Smooth muscle cell (in vitro differentiated cells): ENCODE results near the gene DTD2. TPM values are rescaled to one million over a fixed set of nuclear protein-coding genes. Genes with fewer than 3 reads are reported as not detected.

Source experiments
- DNase-seq: peaks from one replicate; lab custom pipeline; 2025; ENCODE audit not compliant: unreplicated experiment; lab: John Stamatoyannopoulos, UW
- H2AFZ ChIP-seq: fragments of 200-600 bp; sonication (generic); 2 replicates; pipeline ENCODE4 v1.6.0; 2016; ENCODE audit warnings: antibody characterized with exemption, low read depth, mild to moderate bottlenecking
- H3F3A ChIP-seq: fragments of 200-600 bp; sonication (generic); 2 replicates; pipeline ENCODE4 v1.6.0; 2017; ENCODE audit warnings: antibody characterized with exemption, low read depth
- H3K27ac ChIP-seq: fragments of 200-600 bp; sonication (generic); 2 replicates; pipeline ENCODE4 v1.5.1; 2016; ENCODE audit warnings: low read depth, mild to moderate bottlenecking
- H3K27me3 ChIP-seq: fragments of 200-600 bp; sonication (generic); 2 replicates; pipeline ENCODE4 v1.6.1; 2016; ENCODE audit warnings: low read depth, mild to moderate bottlenecking
- H3K36me3 ChIP-seq: fragments of 200-600 bp; sonication (generic); 2 replicates; pipeline ENCODE4 v1.5.1; 2016; ENCODE audit warnings: low read depth
- H3K4me1 ChIP-seq: fragments of 200-600 bp; sonication (generic); 2 replicates; pipeline ENCODE4 v1.5.1; 2016; ENCODE audit warnings: low read depth
- H3K4me2 ChIP-seq: fragments of 200-600 bp; sonication (generic); 2 replicates; pipeline ENCODE4 v1.6.0; 2016; ENCODE audit warnings: mild to moderate bottlenecking
- H3K4me3 ChIP-seq: fragments of 200-600 bp; sonication (generic); 2 replicates; pipeline ENCODE4 v1.5.1; 2016; ENCODE audit warnings: mild to moderate bottlenecking
- H3K79me2 ChIP-seq: fragments of 200-600 bp; sonication (generic); 2 replicates; pipeline ENCODE4 v1.6.0; 2016; ENCODE audit warnings: low read depth, mild to moderate bottlenecking
- H3K9ac ChIP-seq: fragments of 200-600 bp; sonication (generic); 2 replicates; pipeline ENCODE4 v1.6.0; 2016; ENCODE audit warnings: low read depth
- H3K9me3 ChIP-seq: fragments of 200-600 bp; sonication (generic); replicated peaks from 2 replicates; pipeline ENCODE4 v1.5.1; 2016; ENCODE audit warnings: low read depth
- H4K20me1 ChIP-seq: fragments of 200-600 bp; sonication (generic); 2 replicates; pipeline ENCODE4 v1.6.0; 2016; ENCODE audit warnings: low read depth
- WGBS: methylation state at CpG from one replicate; pipeline ENCODE4 v1.1.7; 2016; ENCODE audit warnings: low lambda C conversion rate; 5-methylcytosine and 5-hydroxymethylcytosine counted together
- polyA plus RNA-seq: library from polyadenylated mRNA; unstranded; fragments of >200 nt; fragmentation: Nextera tagmentation; extraction: Ambion mirVana; gene quantifications from 2 replicates; pipeline ENCODE4 v1.2.1, GENCODE V29; 2016
- total RNA-seq: library from RNA; depleted of rRNA; stranded (reverse); fragments of >200 nt; gene quantifications from 2 replicates; pipeline ENCODE4 v1.2.3, GENCODE V29; 2014
- TF ChIP-seq, protein P1 (sequence below): fragments of 200-600 bp; sonication (generic); IDR thresholded peaks from 2 replicates; pipeline ENCODE4 v1.5.1; 2017; ENCODE audit warnings: borderline replicate concordance, mild to moderate bottlenecking, antibody characterized with exemption; ENCODE audit not compliant: insufficient read depth, poor library complexity, severe bottlenecking

Gene DTD2
- total and polyA plus RNA-seq, 2 experiments from 2014 or later, result 8.6 to 30.4 TPM

DNA sequence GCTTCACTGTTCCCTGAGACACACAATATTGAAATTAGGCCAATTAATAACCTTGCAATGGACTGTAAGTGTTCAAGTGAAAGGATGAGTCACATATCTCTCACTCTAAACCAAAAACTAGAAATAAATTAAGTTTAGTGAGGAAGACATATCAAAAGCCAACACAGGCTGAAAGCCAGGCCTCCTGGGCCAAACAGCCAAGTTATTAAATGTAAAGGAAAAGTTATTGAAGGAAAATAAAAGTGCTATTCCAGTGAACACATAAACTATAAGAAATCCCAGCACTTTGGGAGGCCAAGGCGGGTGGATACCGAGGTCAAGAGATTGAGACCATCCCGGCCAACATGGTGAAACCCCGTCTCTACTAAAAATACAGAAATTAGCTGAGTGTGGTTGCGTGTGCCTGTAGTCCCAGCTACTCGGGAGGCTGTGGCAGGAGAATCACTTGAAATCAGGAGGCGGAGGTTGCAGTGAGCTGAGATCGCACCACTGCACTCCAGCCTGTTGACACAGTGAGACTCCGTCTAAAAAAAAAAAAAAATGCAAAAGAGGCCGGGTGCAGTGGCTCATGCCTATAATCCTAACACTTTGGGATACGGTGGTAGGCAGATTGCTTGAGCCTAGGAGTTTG, 26.6 kb downstream of the DTD2 start:
- H3K4me3 ChIP-seq, result no peak overlapping the region
- H3K79me2 ChIP-seq, result no peaks in the 10 kb centered on the region
- H4K20me1 ChIP-seq, result no peaks in the 10 kb centered on the region
- H2AFZ ChIP-seq, result no peak overlapping the region
- DNase-seq, result no peak
- H3K9ac ChIP-seq, result no peak overlapping the region
- no peaks in the 10 kb centered on the region for H3K36me3 ChIP-seq
- H3F3A ChIP-seq, result no peaks in the 10 kb centered on the region
- no peaks in the 10 kb centered on the region for H3K4me1 ChIP-seq
- no peak overlapping the region for H3K27ac ChIP-seq
- H3K9me3 ChIP-seq, result no peaks in the 10 kb centered on the region
- H3K4me2 ChIP-seq, result no peak overlapping the region
- 98% methylated on average over 11 of the region's 11 CpGs for WGBS
- TF ChIP-seq, protein P1, sequence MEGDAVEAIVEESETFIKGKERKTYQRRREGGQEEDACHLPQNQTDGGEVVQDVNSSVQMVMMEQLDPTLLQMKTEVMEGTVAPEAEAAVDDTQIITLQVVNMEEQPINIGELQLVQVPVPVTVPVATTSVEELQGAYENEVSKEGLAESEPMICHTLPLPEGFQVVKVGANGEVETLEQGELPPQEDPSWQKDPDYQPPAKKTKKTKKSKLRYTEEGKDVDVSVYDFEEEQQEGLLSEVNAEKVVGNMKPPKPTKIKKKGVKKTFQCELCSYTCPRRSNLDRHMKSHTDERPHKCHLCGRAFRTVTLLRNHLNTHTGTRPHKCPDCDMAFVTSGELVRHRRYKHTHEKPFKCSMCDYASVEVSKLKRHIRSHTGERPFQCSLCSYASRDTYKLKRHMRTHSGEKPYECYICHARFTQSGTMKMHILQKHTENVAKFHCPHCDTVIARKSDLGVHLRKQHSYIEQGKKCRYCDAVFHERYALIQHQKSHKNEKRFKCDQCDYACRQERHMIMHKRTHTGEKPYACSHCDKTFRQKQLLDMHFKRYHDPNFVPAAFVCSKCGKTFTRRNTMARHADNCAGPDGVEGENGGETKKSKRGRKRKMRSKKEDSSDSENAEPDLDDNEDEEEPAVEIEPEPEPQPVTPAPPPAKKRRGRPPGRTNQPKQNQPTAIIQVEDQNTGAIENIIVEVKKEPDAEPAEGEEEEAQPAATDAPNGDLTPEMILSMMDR, result no peak
- H3K27me3 ChIP-seq, result no peaks in the 10 kb centered on the region

DNA sequence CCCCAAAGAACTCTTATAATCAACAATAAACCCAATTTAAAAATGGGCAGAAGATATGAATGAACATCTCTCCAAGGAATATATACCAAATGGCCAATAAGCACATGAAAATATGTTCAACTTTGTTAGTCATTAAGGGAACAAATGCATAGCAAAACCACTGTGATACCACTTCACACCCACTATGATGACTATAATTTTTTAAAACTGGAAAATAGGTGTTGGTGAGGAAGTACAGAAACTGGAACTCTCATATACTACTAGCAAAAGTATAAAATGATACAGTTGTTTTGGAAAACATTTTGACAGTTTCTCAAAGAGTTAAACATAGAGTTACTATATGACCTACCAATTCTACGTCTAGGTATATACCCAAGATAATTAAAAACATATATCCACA, 27.5 kb downstream of the DTD2 start:
- no peaks in the 10 kb centered on the region for H3K27me3 ChIP-seq
- TF ChIP-seq, protein P1, result no peak
- no peaks in the 10 kb centered on the region for H3F3A ChIP-seq

GRCh38 chr14:31428011-31428410, 29.3 kb downstream of the DTD2 start:
- Histone ChIP-seq H3K4me2 (no peak overlapping the region), H3K79me2 (no peaks in the 10 kb centered on the region), H3K4me1 (no peaks in the 10 kb centered on the region), H2AFZ (no peak overlapping the region), H3F3A (no peaks in the 10 kb centered on the region), H3K27me3 (no peaks in the 10 kb centered on the region), H3K9ac (no peak overlapping the region), H4K20me1 (no peaks in the 10 kb centered on the region), H3K4me3 (no peak overlapping the region), H3K36me3 (no peaks in the 10 kb centered on the region), H3K27ac (no peak overlapping the region), H3K9me3 (no peaks in the 10 kb centered on the region)
- no peak for DNase-seq
- WGBS, result 97% methylated on average over 1 of the region's 1 CpG
- TF ChIP-seq, protein P1, result no peak

More for the DNA sequence above, 27.5 kb downstream of the DTD2 start:
- Histone ChIP-seq H3K9me3 (no peaks in the 10 kb centered on the region), H3K4me1 (no peaks in the 10 kb centered on the region), H2AFZ (no peak overlapping the region), H3K36me3 (no peaks in the 10 kb centered on the region), H3K4me3 (no peak overlapping the region), H3K79me2 (no peaks in the 10 kb centered on the region), H3K27ac (no peak overlapping the region), H3K9ac (no peak overlapping the region), H4K20me1 (no peaks in the 10 kb centered on the region), H3K4me2 (no peak overlapping the region)
- DNase-seq, result no peak
- 100% methylated on average over 1 of the region's 1 CpG for WGBS

GRCh38 chr14:31426663-31427062, 30.6 kb downstream of the DTD2 start:
- Histone ChIP-seq H4K20me1 (no peaks in the 10 kb centered on the region), H3K36me3 (no peaks in the 10 kb centered on the region), H2AFZ (no peak overlapping the region), H3K27me3 (no peaks in the 10 kb centered on the region), H3K4me3 (no peak overlapping the region), H3K4me1 (no peaks in the 10 kb centered on the region), H3K9me3 (no peaks in the 10 kb centered on the region), H3K9ac (no peak overlapping the region), H3K79me2 (no peaks in the 10 kb centered on the region), H3K27ac (no peak overlapping the region), H3K4me2 (no peak overlapping the region), H3F3A (no peaks in the 10 kb centered on the region)
- TF ChIP-seq, protein P1, result no peak
- WGBS, result 88% methylated on average over 2 of the region's 2 CpGs
- no peak for DNase-seq
